PC-9 (cell line): ENCODE results near the gene GABRR2. TPM values are rescaled to one million over a fixed set of nuclear protein-coding genes. Genes with fewer than 3 reads are reported as not detected.
A peak's percentile ranks its signal among the peaks of the same experiment; 100 is the strongest.

Experiments
- BruUV-seq: library from RNA; stranded (reverse); fragments of 400-500 nt; replicated peaks from 2 replicates; lab custom pipeline; 2021; lab: Mats Ljungman, UMichigan
- CTCF ChIA-PET: fragments of 300-600 bp; sonication (Branson Sonifier 250); formaldehyde crosslinking; loops from one replicate; lab custom pipeline; 2022; ENCODE audit warnings: antibody characterized with exemption; lab: Charles Lee
- POLR2A ChIA-PET: fragments of 300-600 bp; sonication (Branson Sonifier 250); formaldehyde crosslinking; loops from one replicate; lab custom pipeline; 2022; ENCODE audit warnings: antibody characterized with exemption; ENCODE audit not compliant: unreplicated experiment; lab: Charles Lee
- DNase-seq, 2 experiments: peaks; one replicate each; pipeline versions ENCODE4 v3.0.0 to v3.0.0-alpha.2; 2015 to 2022; ENCODE audit warnings: mixed read lengths in 1 of 2
- H2AFZ ChIP-seq: fragments of 200-600 bp; sonication (generic); 2 replicates; pipeline ENCODE4 v1.8.1; 2017; ENCODE audit warnings: antibody characterized with exemption
- H3F3A ChIP-seq: fragments of 200-600 bp; sonication (generic); 2 replicates; pipeline ENCODE4 v1.8.1; 2017; ENCODE audit warnings: antibody characterized with exemption, mild to moderate bottlenecking, low read depth; ENCODE audit not compliant: insufficient read depth
- H3K27ac ChIP-seq: fragments of 200-600 bp; sonication (generic); 2 replicates; pipeline ENCODE4 v1.6.1; 2016; ENCODE audit warnings: mixed run types
- H3K27me3 ChIP-seq: fragments of 200-600 bp; sonication (generic); 2 replicates; pipeline ENCODE4 v1.6.1; 2016; ENCODE audit warnings: low read depth, mixed run types; ENCODE audit not compliant: insufficient read depth
- H3K36me3 ChIP-seq: fragments of 200-600 bp; sonication (generic); 2 replicates; pipeline ENCODE4 v1.6.1; 2016; ENCODE audit warnings: low read depth, mixed run types
- H3K4me1 ChIP-seq: fragments of 200-600 bp; sonication (generic); replicated peaks from 2 replicates; pipeline ENCODE4 v1.6.1; 2016; ENCODE audit warnings: mixed run types; ENCODE audit not compliant: insufficient read depth
- H3K4me2 ChIP-seq: fragments of 200-600 bp; sonication (generic); 2 replicates; pipeline ENCODE4 v1.6.1; 2017; ENCODE audit warnings: mixed run types
- H3K4me3 ChIP-seq: fragments of 200-600 bp; sonication (generic); 2 replicates; pipeline ENCODE4 v1.6.1; 2016; ENCODE audit warnings: mixed run types
- H3K79me2 ChIP-seq: fragments of 200-600 bp; sonication (generic); 2 replicates; pipeline ENCODE4 v1.6.1; 2017; ENCODE audit warnings: low read depth, mixed run types
- H3K9me2 ChIP-seq: fragments of 200-600 bp; sonication (generic); 2 replicates; pipeline ENCODE4 v1.8.1; 2017; ENCODE audit warnings: mild to moderate bottlenecking; ENCODE audit not compliant: insufficient read depth
- H3K9me3 ChIP-seq: fragments of 200-600 bp; sonication (generic); 2 replicates; pipeline ENCODE4 v1.8.1; 2016; ENCODE audit warnings: low read depth; ENCODE audit not compliant: insufficient read depth
- H4K20me1 ChIP-seq: fragments of 200-600 bp; sonication (generic); 2 replicates; pipeline ENCODE4 v1.8.1; 2017; ENCODE audit not compliant: insufficient read depth
- CTCF ChIP-seq: fragments of 200-600 bp; sonication (generic); conservative IDR thresholded peaks from 2 replicates; pipeline ENCODE4 v1.6.1; 2017; ENCODE audit warnings: mixed run types, antibody characterized with exemption, mild to moderate bottlenecking, moderate library complexity
- EZH2 ChIP-seq: fragments of 200-600 bp; sonication (generic); IDR thresholded peaks from 2 replicates; pipeline ENCODE4 v1.8.0; 2017; ENCODE audit warnings: antibody characterized with exemption, low read depth
- intact Hi-C: fragments of 100-400 bp; cut with micrococcal nuclease; formaldehyde crosslinking; loops from one replicate; pipeline ENCODE4 v1.10.0; 2022; ENCODE audit not compliant: unreplicated experiment
- total RNA-seq: library from RNA; stranded (reverse); gene quantifications from 2 replicates; pipeline ENCODE4 v1.2.3, GENCODE V29; 2021

GABRR2 gene
- total RNA-seq, 1 experiment from 2014 or later = 0.52 TPM

DNA sequence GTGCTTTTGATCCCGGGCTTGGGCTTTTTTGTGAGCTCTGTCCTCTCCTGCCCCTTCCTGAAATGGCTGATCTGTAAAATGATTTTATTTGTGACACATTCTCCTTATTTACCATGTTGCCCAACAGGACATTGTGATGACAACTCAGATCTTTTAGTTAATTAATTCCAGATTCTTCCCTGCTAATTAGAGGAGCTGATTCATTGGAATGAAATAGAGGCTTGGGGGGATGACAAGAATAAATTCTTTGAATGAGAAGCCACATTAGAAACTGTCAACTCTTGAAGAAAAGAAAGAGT is 71.8 kb downstream of the GABRR2 start:
- Histone ChIP-seq H3K4me3 (no peak overlapping the region), H3K4me2 (peak overlapping the region; percentile 36), H3K9me3 (no peaks in the 10 kb centered on the region), H3F3A (peaks cover 7% of the 10 kb centered on the region; the same call in 1 of the 2 replicates), H2AFZ (no peak overlapping the region), H3K4me1 (peaks cover 12% of the 10 kb centered on the region; the same call in 1 of the 2 replicates), H3K9me2 (no peaks in the 10 kb centered on the region), H4K20me1 (no peaks in the 10 kb centered on the region), H3K27me3 (no peaks in the 10 kb centered on the region), H3K36me3 (no peaks in the 10 kb centered on the region), H3K27ac (peak overlapping the region; percentile 33), H3K79me2 (no peaks in the 10 kb centered on the region)
- BruUV-seq = no TSS peak
- DNase-seq = peak in 1 of 2 experiments; percentile 73
- TF ChIP-seq CTCF (no peak), EZH2 (no peak)
- intact Hi-C loops = loop anchor here (5.0 kb wide), 1 partner anchor 124 kb away; no protein-coding TSS in a partner anchor
- ChIA-PET CTCF (no interaction called here), POLR2A (no interaction called here)

DNA sequence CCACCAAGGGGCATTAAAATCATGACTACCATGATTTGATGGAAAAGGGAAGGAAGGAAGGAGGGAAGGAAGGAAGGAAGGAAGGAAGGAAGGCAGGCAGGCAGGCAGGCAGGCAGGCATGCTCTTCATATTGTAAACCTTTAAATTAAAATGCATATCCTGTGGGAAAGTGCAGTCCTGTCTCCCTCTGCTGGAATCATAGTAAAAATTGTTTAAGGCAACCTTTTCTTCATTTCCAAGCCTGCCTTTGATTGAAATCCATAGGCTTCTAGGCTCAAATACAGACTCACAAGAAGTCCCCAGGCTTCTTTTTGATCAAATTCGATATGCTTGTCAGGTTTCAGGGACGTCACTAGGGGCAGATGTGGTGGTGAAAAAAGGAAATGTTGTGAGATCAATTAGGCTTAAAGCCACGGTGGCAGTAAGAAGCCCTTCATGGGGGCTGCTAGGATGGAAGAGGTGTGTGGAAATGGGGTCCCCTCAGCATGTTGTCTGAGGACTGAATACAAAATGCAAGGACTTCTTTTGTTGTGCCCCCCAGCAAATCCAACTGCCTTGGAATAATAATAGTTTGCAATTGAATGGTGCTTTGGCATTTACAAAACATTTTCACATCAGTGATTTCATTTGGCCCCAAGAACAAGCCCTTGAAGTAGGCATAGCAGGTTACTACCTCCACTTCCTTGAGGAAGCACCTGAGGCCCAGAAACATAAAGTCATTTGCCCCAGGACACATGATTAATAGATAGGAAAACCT is 72.3 kb downstream of the GABRR2 start:
- ChIA-PET POLR2A (no interaction called here), CTCF (interaction anchor here (0.6 kb wide), 1 partner anchor 255 kb away, joined by 3 read pairs; no protein-coding TSS in a partner anchor)
- Histone ChIP-seq H3K79me2 (no peaks in the 10 kb centered on the region), H4K20me1 (no peaks in the 10 kb centered on the region), H3K9me3 (no peaks in the 10 kb centered on the region), H3K27me3 (no peaks in the 10 kb centered on the region), H3K27ac (peak overlapping the region; percentile 33), H2AFZ (no peak overlapping the region), H3F3A (peaks cover 7% of the 10 kb centered on the region; the same call in 1 of the 2 replicates), H3K4me1 (peaks cover 12% of the 10 kb centered on the region; the same call in 1 of the 2 replicates), H3K9me2 (no peaks in the 10 kb centered on the region), H3K36me3 (no peaks in the 10 kb centered on the region), H3K4me3 (no peak overlapping the region), H3K4me2 (peak overlapping the region; percentile 36)
- DNase-seq = peak in 1 of 2 experiments; percentile 43
- intact Hi-C loops = loop anchor here (1.0 to 5.0 kb wide), 3 partner anchors 120 to 260 kb away; no protein-coding TSS in a partner anchor
- TF ChIP-seq EZH2 = no peak
- TF ChIP-seq CTCF = peak; percentile 58
- BruUV-seq = no TSS peak

GRCh38 chr6:89239338-89239737 is 75.8 kb downstream of the GABRR2 start:
- intact Hi-C loops = no loop called here
- ChIA-PET CTCF (no interaction called here), POLR2A (interaction anchor here (1.1 kb wide), 1 partner anchor 113 kb away, joined by 30 read pairs; the partner anchor contains the start of gene UBE2J1)
- no peak overlapping the region for H3K4me3 ChIP-seq
- peaks cover 12% of the 10 kb centered on the region; the same call in 1 of the 2 replicates for H3K4me1 ChIP-seq
- H3K9me3 ChIP-seq = no peaks in the 10 kb centered on the region
- no peaks in the 10 kb centered on the region for H3K27me3 ChIP-seq
- H4K20me1 ChIP-seq = no peaks in the 10 kb centered on the region
- H3K4me2 ChIP-seq = no peak overlapping the region
- no peak for TF ChIP-seq EZH2
- peak; percentile 38; the same call in 1 of the 2 replicates for TF ChIP-seq CTCF
- H2AFZ ChIP-seq = no peak overlapping the region
- H3K9me2 ChIP-seq = no peaks in the 10 kb centered on the region
- DNase-seq = no peak
- no peaks in the 10 kb centered on the region for H3K36me3 ChIP-seq
- BruUV-seq = no TSS peak
- no peak overlapping the region for H3K27ac ChIP-seq
- H3F3A ChIP-seq = peaks cover 7% of the 10 kb centered on the region; the same call in 1 of the 2 replicates
- H3K79me2 ChIP-seq = no peaks in the 10 kb centered on the region
